HG03558 (cell line): Measurements from ENCODE around the gene ADAMTS17.
A peak's percentile ranks its signal among the peaks of the same experiment; 100 is the strongest.

ENCODE experiments used
- ATAC-seq: cut with Tn5 transposase; IDR thresholded peaks from one replicate; pipeline ENCODE4 v1.9.1; 2021; ENCODE audit warnings: moderate number of reproducible peaks; ENCODE audit not compliant: unreplicated experiment; ENCODE audit errors: extremely low read depth

The ADAMTS17 gene

GRCh38 chr15:100341750-100342560, at the start of gene ADAMTS17:
TSS of gene ADAMTS17 (minus strand) at chr15:100341975. CDS start at chr15:100341899, 76 bp downstream.
- ATAC-seq: peak; percentile 81

- no peak for ATAC-seq
Observed at GRCh38 chr15:100385300-100386050, 43.7 kb upstream of the ADAMTS17 start.

GRCh38 chr15:100384108-100384410, 42.3 kb upstream of the ADAMTS17 start:
- no peak for ATAC-seq

GRCh38 chr15:100383302-100384107, 41.7 kb upstream of the ADAMTS17 start:
- ATAC-seq: no peak

- no peak for ATAC-seq
Observed at GRCh38 chr15:100373942-100374341, 32.2 kb upstream of the ADAMTS17 start.

GRCh38 chr15:100373120-100373896, 31.5 kb upstream of the ADAMTS17 start:
- no peak for ATAC-seq

GRCh38 chr15:100372739-100373119, 31.0 kb upstream of the ADAMTS17 start:
- ATAC-seq: no peak

GRCh38 chr15:100355342-100355741, 13.6 kb upstream of the ADAMTS17 start:
- no peak for ATAC-seq

- ATAC-seq: no peak
Observed at GRCh38 chr15:100353449-100353848, 11.7 kb upstream of the ADAMTS17 start.

- no peak for ATAC-seq
Observed at GRCh38 chr15:100350434-100351226, 8.9 kb upstream of the ADAMTS17 start.

GRCh38 chr15:100349696-100350433, 8.1 kb upstream of the ADAMTS17 start:
- peak; percentile 62 for ATAC-seq

- ATAC-seq: no peak
Observed at GRCh38 chr15:100349321-100349695, 7.5 kb upstream of the ADAMTS17 start.

- no peak for ATAC-seq
Observed at GRCh38 chr15:100348578-100348977, 6.8 kb upstream of the ADAMTS17 start.

GRCh38 chr15:100346866-100347512, 5.2 kb upstream of the ADAMTS17 start:
- no peak for ATAC-seq

- ATAC-seq: no peak
Observed at GRCh38 chr15:100345438-100345837, 3.7 kb upstream of the ADAMTS17 start.

GRCh38 chr15:100343251-100343650, 1.5 kb upstream of the ADAMTS17 start:
- no peak for ATAC-seq

- ATAC-seq: no peak
Observed at GRCh38 chr15:100341239-100341749, 481 bp downstream of the ADAMTS17 start.

GRCh38 chr15:100340721-100341238, 995 bp downstream of the ADAMTS17 start:
- ATAC-seq: no peak
